K562 (cell line): ENCODE results near the gene SF3B4. TPM values are rescaled to one million over a fixed set of nuclear protein-coding genes. Genes with fewer than 3 reads are reported as not detected.

Experiments used
- ELF4 ChIP-seq: fragments of 450-650 bp; formaldehyde crosslinking; IDR thresholded peaks from 2 replicates; pipeline ENCODE4 v1.4.0; 2022; ENCODE audit warnings: missing genetic modification characterization
- FOXM1 ChIP-seq, 2 experiments: fragments of 450-650 bp in 1 of 2; sonication (generic) in 1 of 2; formaldehyde crosslinking in 1 of 2; IDR thresholded peaks; 2 replicates each; pipeline versions ENCODE4 v1.6.1 to v1.9.0; 2017 to 2022; ENCODE audit warnings: low read depth in 2 of 2, mild to moderate bottlenecking in 2 of 2, missing genetic modification reagents in 1 of 2, moderate library complexity in 1 of 2
- GTF2F1 ChIP-seq: IDR thresholded peaks from 2 replicates; pipeline ENCODE4 v1.6.1; 2011; ENCODE audit warnings: low read depth, low read length, improper control_type of control experiment
- HDAC6 ChIP-seq: IDR thresholded peaks from 2 replicates; pipeline ENCODE4 v1.6.1; 2012; ENCODE audit warnings: low read depth, mild to moderate bottlenecking, control low read depth, inconsistent platforms, low read length, moderate library complexity
- MCM2 ChIP-seq: fragments of 450-650 bp; IDR thresholded peaks from 2 replicates; pipeline ENCODE4 v1.6.1; 2017; ENCODE audit warnings: low read depth, mild to moderate bottlenecking
- MEF2A ChIP-seq: IDR thresholded peaks from 2 replicates; pipeline ENCODE4 v1.6.1; 2011; ENCODE audit warnings: low read depth, mild to moderate bottlenecking, low read length, moderate library complexity; ENCODE audit not compliant: control insufficient read depth
- MEIS2 ChIP-seq: fragments of 450-650 bp; IDR thresholded peaks from 2 replicates; pipeline ENCODE4 v1.6.1; 2014; ENCODE audit warnings: mild to moderate bottlenecking; ENCODE audit not compliant: partially characterized antibody
- PHF21A ChIP-seq: fragments of 450-650 bp; IDR thresholded peaks from 2 replicates; pipeline ENCODE4 v1.6.1; 2017; ENCODE audit warnings: low read depth, borderline replicate concordance
- PHF8 ChIP-seq: fragments of 200-600 bp; sonication (generic); IDR thresholded peaks from 2 replicates; pipeline ENCODE4 v1.6.1; 2012; ENCODE audit warnings: mixed run types, mild to moderate bottlenecking, inconsistent platforms, low read length, moderate library complexity, borderline replicate concordance
- PRMT5 ChIP-seq: sonication (generic); formaldehyde crosslinking; IDR thresholded peaks from 2 replicates; pipeline ENCODE4 v1.5.0; 2020; ENCODE audit warnings: missing genetic modification reagents
- RBM14 ChIP-seq: fragments of 200-400 bp; formaldehyde crosslinking; IDR thresholded peaks from 2 replicates; pipeline ENCODE4 v1.6.1; 2018; ENCODE audit warnings: low read depth, mild to moderate bottlenecking, low read length, moderate library complexity, borderline replicate concordance; ENCODE audit not compliant: insufficient read depth
- RBM34 ChIP-seq: fragments of 200-400 bp; formaldehyde crosslinking; IDR thresholded peaks from 2 replicates; pipeline ENCODE4 v1.6.1; 2018; ENCODE audit warnings: low read length, borderline replicate concordance; ENCODE audit not compliant: insufficient read depth
- RFX1 ChIP-seq: fragments of 450-650 bp; IDR thresholded peaks from 2 replicates; pipeline ENCODE4 v1.6.1; 2016; ENCODE audit warnings: mild to moderate bottlenecking, moderate library complexity
- SETDB1 ChIP-seq: IDR thresholded peaks from one replicate; pipeline ENCODE4 v1.6.1; 2012; ENCODE audit warnings: low read length, control low read depth, inconsistent platforms
- SREBF1 ChIP-seq: fragments of 150-350 bp; IDR thresholded peaks from 2 replicates; pipeline ENCODE4 v1.6.1; 2014; ENCODE audit warnings: antibody characterized with exemption, low read depth, low read length, borderline replicate concordance
- TAL1 ChIP-seq: fragments of 450-650 bp; IDR thresholded peaks from 2 replicates; pipeline ENCODE4 v1.6.1; 2016; ENCODE audit warnings: mild to moderate bottlenecking
- TCF7L2 ChIP-seq: fragments of 150-350 bp; IDR thresholded peaks from 2 replicates; pipeline ENCODE4 v1.6.1; 2016; ENCODE audit warnings: low read depth, mild to moderate bottlenecking, low read length, moderate library complexity
- TCFL5 ChIP-seq: fragments of 250-450 bp; sonication (Bioruptor Pico); conservative IDR thresholded peaks from 2 replicates; pipeline ENCODE4 v1.6.1; 2021; ENCODE audit warnings: mild to moderate bottlenecking, moderate library complexity, matching md5 sums
- TEAD4 ChIP-seq, 2 experiments: sonication (generic) in 1 of 2; formaldehyde crosslinking in 1 of 2; IDR thresholded peaks; 2 replicates each; pipeline versions ENCODE4 v1.6.1 to v1.8.0; 2012 to 2022; ENCODE audit warnings: borderline replicate concordance in 1 of 2, inconsistent platforms in 1 of 2, low read length in 1 of 2, mild to moderate bottlenecking in 1 of 2, missing genetic modification reagents in 1 of 2
- ZC3H11A ChIP-seq: IDR thresholded peaks from 2 replicates; pipeline ENCODE4 v1.6.1; 2012; ENCODE audit warnings: low read depth, low read length, improper control_type of control experiment
- ZC3H8 ChIP-seq: fragments of 450-650 bp; IDR thresholded peaks from 2 replicates; pipeline ENCODE4 v1.6.1; 2017
- ZNF143 ChIP-seq: sonication (generic); formaldehyde crosslinking; IDR thresholded peaks from 2 replicates; pipeline ENCODE4 v1.9.0; 2022; ENCODE audit warnings: mild to moderate bottlenecking, missing genetic modification reagents
- polyA plus RNA-seq, 8 experiments: library from polyadenylated mRNA; depleted of rRNA in 4 of 8; stranded (reverse) in 5 of 8; unstranded in 3 of 8; fragments of >200 nt; fragmentation: Nextera tagmentation in 2 of 8; fragmentation: Illumina TruSeq in 1 of 8; extraction: Ambion mirVana in 2 of 8; extraction: Trizol in 1 of 8; gene quantifications; 2 replicates each; pipeline versions ENCODE4 v1.2.1 to v1.2.3, GENCODE V29; 2011 to 2014; ENCODE audit warnings: inconsistent platforms in 1 of 8, missing spikeins in 1 of 8
- total RNA-seq, 7 experiments: library from RNA; depleted of rRNA in 6 of 7; stranded (reverse); fragments of >200 nt in 6 of 7; fragmentation: Illumina TruSeq in 2 of 7; extraction: Trizol in 2 of 7; gene quantifications; 2 replicates each; pipeline versions ENCODE4 v1.2.1 to v1.2.3, GENCODE V29; 2011 to 2021; ENCODE audit warnings: low replicate concordance in 1 of 7
- TF ChIP-seq, protein P1 (sequence below): fragments of 250-450 bp; sonication (Bioruptor Pico); IDR thresholded peaks from 2 replicates; pipeline ENCODE4 v1.4.0; 2020
- TF ChIP-seq, protein P2 (sequence below): fragments of 450-650 bp; formaldehyde crosslinking; IDR thresholded peaks from 2 replicates; pipeline ENCODE4 v1.4.0; 2022; ENCODE audit warnings: missing genetic modification characterization
- TF ChIP-seq, protein P3 (sequence below): fragments of 450-650 bp; IDR thresholded peaks from one replicate; pipeline ENCODE4 v1.6.1; 2018; ENCODE audit warnings: mild to moderate bottlenecking, moderate library complexity; ENCODE audit not compliant: partially characterized antibody

The SF3B4 gene
- total and polyA plus RNA-seq, 9 of the 15 experiments (the other 6 are each of a cell fraction or from before 2014, with no cell fraction given): 3.0 to 88.0 (median 26.1) TPM

DNA sequence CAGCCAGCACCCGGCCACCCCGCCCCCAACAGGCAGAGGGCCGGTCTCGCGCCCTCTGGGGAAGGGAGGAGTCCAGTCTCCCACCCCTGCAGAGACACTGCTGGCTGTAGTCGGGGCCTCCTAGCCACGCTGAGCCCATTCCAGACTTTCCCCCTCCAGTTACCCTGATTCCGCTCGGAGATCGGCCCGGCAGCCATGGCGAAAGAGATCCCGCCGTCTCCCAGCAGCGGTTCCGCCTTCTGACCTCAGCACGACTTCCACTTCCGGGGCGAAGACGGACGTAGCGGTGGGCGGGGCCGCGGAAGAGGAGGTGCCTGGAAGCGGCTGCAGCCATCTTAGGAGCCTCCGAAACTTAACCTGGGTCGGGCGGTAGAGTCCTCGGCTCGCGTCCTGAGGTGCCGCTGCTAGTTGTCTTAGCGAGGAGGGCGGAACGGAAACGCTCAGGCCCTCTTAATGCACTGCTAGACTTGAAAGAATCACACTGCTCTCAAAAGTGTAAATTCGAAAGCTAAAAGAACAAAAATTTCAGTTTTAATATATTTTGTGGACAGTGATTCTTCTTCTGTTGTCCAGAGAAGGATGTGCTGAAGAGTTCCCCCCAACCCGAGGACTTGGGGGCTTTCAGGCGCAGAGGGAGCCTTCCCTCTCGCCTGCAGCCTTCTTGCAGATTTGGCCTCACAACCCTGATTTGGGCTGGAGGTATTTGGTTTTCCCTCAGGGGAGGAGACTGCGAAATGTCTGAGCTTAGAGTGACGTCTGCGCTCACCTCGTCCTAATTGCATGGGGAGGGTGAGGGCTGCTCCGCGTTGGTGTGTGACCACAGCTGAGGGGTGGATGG is at the start of gene SF3B4 (continued):
- TF ChIP-seq, protein P1, sequence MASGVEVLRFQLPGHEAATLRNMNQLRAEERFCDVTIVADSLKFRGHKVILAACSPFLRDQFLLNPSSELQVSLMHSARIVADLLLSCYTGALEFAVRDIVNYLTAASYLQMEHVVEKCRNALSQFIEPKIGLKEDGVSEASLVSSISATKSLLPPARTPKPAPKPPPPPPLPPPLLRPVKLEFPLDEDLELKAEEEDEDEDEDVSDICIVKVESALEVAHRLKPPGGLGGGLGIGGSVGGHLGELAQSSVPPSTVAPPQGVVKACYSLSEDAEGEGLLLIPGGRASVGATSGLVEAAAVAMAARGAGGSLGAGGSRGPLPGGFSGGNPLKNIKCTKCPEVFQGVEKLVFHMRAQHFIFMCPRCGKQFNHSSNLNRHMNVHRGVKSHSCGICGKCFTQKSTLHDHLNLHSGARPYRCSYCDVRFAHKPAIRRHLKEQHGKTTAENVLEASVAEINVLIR (CRISPR knock-in tag): peak; percentile 70; the same call in 1 of the 2 replicates
- TF ChIP-seq PRMT5 (CRISPR knock-in tag) (no peak), PHF21A (no peak), ELF4 (CRISPR knock-in tag) (peak; percentile 59; the same call in 1 of the 2 replicates), RFX1 (peak; percentile 84), SETDB1 (no peak), SREBF1 (no peak), MCM2 (no peak), ZC3H11A (no peak), MEIS2 (no peak), PHF8 (peak; percentile 90; the same call in 1 of the 2 replicates), HDAC6 (no peak), TCFL5 (CRISPR knock-in tag) (no peak), RBM34 (no peak), FOXM1 (IDR thresholded peaks at IDR 0.05; ENCODE audit: low read depth) (no peak), FOXM1 (CRISPR knock-in tag; IDR thresholded peaks at IDR 0.05; ENCODE audit: low read depth) (no peak), GTF2F1 (no peak), TCF7L2 (no peak), TEAD4 (IDR thresholded peaks at IDR 0.05; ENCODE audit: low read length) (peak; percentile 35), TEAD4 (CRISPR knock-in tag; IDR thresholded peaks at IDR 0.05; ENCODE audit: borderline replicate concordance) (no peak), TAL1 (no peak), MEF2A (no peak), ZC3H8 (no peak), ZNF143 (CRISPR knock-in tag) (no peak), RBM14 (no peak)
- TF ChIP-seq, protein P2, sequence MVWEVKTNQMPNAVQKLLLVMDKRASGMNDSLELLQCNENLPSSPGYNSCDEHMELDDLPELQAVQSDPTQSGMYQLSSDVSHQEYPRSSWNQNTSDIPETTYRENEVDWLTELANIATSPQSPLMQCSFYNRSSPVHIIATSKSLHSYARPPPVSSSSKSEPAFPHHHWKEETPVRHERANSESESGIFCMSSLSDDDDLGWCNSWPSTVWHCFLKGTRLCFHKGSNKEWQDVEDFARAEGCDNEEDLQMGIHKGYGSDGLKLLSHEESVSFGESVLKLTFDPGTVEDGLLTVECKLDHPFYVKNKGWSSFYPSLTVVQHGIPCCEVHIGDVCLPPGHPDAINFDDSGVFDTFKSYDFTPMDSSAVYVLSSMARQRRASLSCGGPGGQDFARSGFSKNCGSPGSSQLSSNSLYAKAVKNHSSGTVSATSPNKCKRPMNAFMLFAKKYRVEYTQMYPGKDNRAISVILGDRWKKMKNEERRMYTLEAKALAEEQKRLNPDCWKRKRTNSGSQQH (CRISPR knock-in tag): no peak; the same call in 1 of the 2 replicates
- TF ChIP-seq, protein P3, sequence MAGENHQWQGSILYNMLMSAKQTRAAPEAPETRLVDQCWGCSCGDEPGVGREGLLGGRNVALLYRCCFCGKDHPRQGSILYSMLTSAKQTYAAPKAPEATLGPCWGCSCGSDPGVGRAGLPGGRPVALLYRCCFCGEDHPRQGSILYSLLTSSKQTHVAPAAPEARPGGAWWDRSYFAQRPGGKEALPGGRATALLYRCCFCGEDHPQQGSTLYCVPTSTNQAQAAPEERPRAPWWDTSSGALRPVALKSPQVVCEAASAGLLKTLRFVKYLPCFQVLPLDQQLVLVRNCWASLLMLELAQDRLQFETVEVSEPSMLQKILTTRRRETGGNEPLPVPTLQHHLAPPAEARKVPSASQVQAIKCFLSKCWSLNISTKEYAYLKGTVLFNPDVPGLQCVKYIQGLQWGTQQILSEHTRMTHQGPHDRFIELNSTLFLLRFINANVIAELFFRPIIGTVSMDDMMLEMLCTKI: no peak
